B cell (primary cell): Measurements from ENCODE around the gene MYRIP. TPM values are rescaled to one million over a fixed set of nuclear protein-coding genes. Genes with fewer than 3 reads are reported as not detected.

Source experiments
- ATAC-seq: fragments of 200-7000 bp; cut with Tn5 transposase; one replicate; pipeline ENCODE4 v1.10.0; 2021; ENCODE audit warnings: low read depth, mild to moderate bottlenecking, moderate number of reproducible peaks, moderate library complexity
- CTCF ChIA-PET: fragments of 350-600 bp; sonication (Branson Sonifier 250); formaldehyde crosslinking; loops from one replicate; lab custom pipeline; 2021; ENCODE audit warnings: antibody characterized with exemption, inconsistent platforms; lab: Charles Lee
- POLR2A ChIA-PET: fragments of 350-600 bp; sonication (Branson Sonifier 250); formaldehyde crosslinking; loops from one replicate; lab custom pipeline; 2021; ENCODE audit warnings: antibody characterized with exemption; lab: Charles Lee
- DNase-seq: peaks from one replicate; pipeline ENCODE4 v3.0.0; 2013
- H2AFZ ChIP-seq: 2 replicates; pipeline ENCODE4 v1.6.1; 2012; ENCODE audit warnings: mild to moderate bottlenecking, low read depth, low read length; ENCODE audit not compliant: insufficient read depth, poor library complexity, severe bottlenecking
- H3K27ac ChIP-seq, 2 donors: 1 replicate in 1 of 2; 2 replicates in 1 of 2; pipeline ENCODE4 v1.5.1; 2012 to 2013; ENCODE audit warnings: low read length in 2 of 2, mild to moderate bottlenecking in 2 of 2, moderate library complexity in 1 of 2
- H3K27me3 ChIP-seq, 4 experiments: fragments of 200-600 bp in 1 of 4; sonication (generic) in 1 of 4; replicated peaks in 1 of 4; 1 replicate in 2 of 4; 2 replicates in 2 of 4; pipeline versions ENCODE4 v1.6.1 to v1.7.0; 2013 to 2016; ENCODE audit warnings: low read length in 3 of 4, mild to moderate bottlenecking in 2 of 4, mixed read lengths in 1 of 4, moderate library complexity in 1 of 4; ENCODE audit not compliant: insufficient read depth in 4 of 4, control insufficient read depth in 3 of 4; ENCODE audit errors: control extremely low read depth in 1 of 4
- H3K36me3 ChIP-seq, 2 experiments: replicated peaks in 1 of 2; 1 replicate in 1 of 2; 2 replicates in 1 of 2; pipeline versions ENCODE4 v1.6.1 to v1.7.1; 2013; ENCODE audit warnings: low read length in 1 of 2; ENCODE audit not compliant: insufficient read depth in 2 of 2, control insufficient read depth in 1 of 2; ENCODE audit errors: control extremely low read depth in 1 of 2, extremely low read depth in 1 of 2
- H3K4me1 ChIP-seq, 2 donors: fragments of 200-600 bp in 1 of 2; sonication (generic) in 1 of 2; 1 replicate in 1 of 2; 2 replicates in 1 of 2; pipeline versions ENCODE4 v1.5.1 to v1.6.1; 2013 to 2017; ENCODE audit warnings: low read length in 2 of 2; ENCODE audit not compliant: control insufficient read depth in 2 of 2, insufficient read depth in 2 of 2
- H3K4me2 ChIP-seq: replicated peaks from 2 replicates; pipeline ENCODE3; 2012; ENCODE audit warnings: mild to moderate bottlenecking, low read depth, low read length; ENCODE audit not compliant: poor library complexity, severe bottlenecking
- H3K4me3 ChIP-seq, 5 experiments: fragments of 200-600 bp in 1 of 5; sonication (generic) in 1 of 5; 1 replicate in 3 of 5; 2 replicates in 2 of 5; pipeline versions ENCODE4 v1.5.1 to v1.7.0; 2011 to 2016; ENCODE audit warnings: low read length in 4 of 5, mild to moderate bottlenecking in 4 of 5, low read depth in 2 of 5, control low read depth in 1 of 5, moderate library complexity in 1 of 5; ENCODE audit not compliant: insufficient read depth in 1 of 5; ENCODE audit errors: control extremely low read depth in 1 of 5, extremely low read depth in 1 of 5
- H3K79me2 ChIP-seq: fragments of 200-600 bp; sonication (generic); one replicate; pipeline ENCODE4 v1.6.0; 2016; ENCODE audit warnings: low read length; ENCODE audit not compliant: control insufficient read depth, insufficient read depth
- H3K9ac ChIP-seq: fragments of 200-600 bp; sonication (generic); 2 replicates; pipeline ENCODE4 v1.6.1; 2017; ENCODE audit warnings: mild to moderate bottlenecking, low read length, moderate library complexity
- H3K9me3 ChIP-seq, 3 donors: one replicate each; pipeline versions ENCODE4 v1.6.1 to v1.7.1; 2013; ENCODE audit warnings: low read length in 2 of 3; ENCODE audit not compliant: control insufficient read depth in 2 of 3, insufficient read depth in 1 of 3; ENCODE audit errors: control extremely low read depth in 1 of 3
- H4K20me1 ChIP-seq: 2 replicates; pipeline ENCODE4 v1.6.0; 2012; ENCODE audit warnings: mild to moderate bottlenecking, low read length; ENCODE audit not compliant: insufficient read depth, control insufficient read depth, poor library complexity, severe bottlenecking
- H3K27ac Mint-ChIP-seq: one replicate; pipeline ENCODE4 v1.8.0; 2021; ENCODE audit warnings: mixed read lengths
- H3K27me3 Mint-ChIP-seq: one replicate; pipeline ENCODE4 v1.8.0; 2021; ENCODE audit warnings: mixed read lengths
- H3K4me1 Mint-ChIP-seq: one replicate; pipeline ENCODE4 v1.8.0; 2021; ENCODE audit warnings: mixed read lengths
- H3K4me3 Mint-ChIP-seq: one replicate; pipeline ENCODE4 v1.8.0; 2021; ENCODE audit warnings: mixed read lengths
- H3K9me3 Mint-ChIP-seq: one replicate; pipeline ENCODE4 v1.8.0; 2022; ENCODE audit warnings: mixed read lengths; ENCODE audit not compliant: insufficient read depth
- CTCF ChIP-seq: fragments of 200-600 bp; IDR thresholded peaks from one replicate; pipeline ENCODE4 v1.8.0; 2022; ENCODE audit warnings: antibody characterized with exemption, mild to moderate bottlenecking
- EZH2 ChIP-seq: IDR thresholded peaks from 2 replicates; pipeline ENCODE4 v1.6.1; 2012; ENCODE audit warnings: borderline replicate concordance, low read depth, mild to moderate bottlenecking, moderate library complexity, low read length; ENCODE audit not compliant: insufficient read depth, poor library complexity, severe bottlenecking
- WGBS: methylation state at CpG from one replicate; pipeline ENCODE4 v1.1.5; 2013; ENCODE audit warnings: missing lambda C conversion rate; ENCODE audit not compliant: insufficient coverage; 5-methylcytosine and 5-hydroxymethylcytosine counted together
- intact Hi-C: fragments of 100-400 bp; cut with micrococcal nuclease; formaldehyde crosslinking; loops from one replicate; pipeline ENCODE4 v1.10.0; 2022
- polyA plus RNA-seq: library from polyadenylated mRNA; depleted of rRNA; stranded (reverse); fragments of >200 nt; gene quantifications from 2 replicates; pipeline ENCODE4 v1.2.3, GENCODE V29; 2012
- total RNA-seq, 2 donors: library from RNA; stranded (reverse); fragments of 120-200 nt in 1 of 2; gene quantifications; 1 replicate in 1 of 2; 2 replicates in 1 of 2; pipeline versions ENCODE4 v1.2.3 to v1.2.4, GENCODE V29; 2013 to 2022

Gene MYRIP
- total and polyA plus RNA-seq, 2 donors (not counting 1 experiment from before 2014, with no cell fraction given) = 0.03 to 0.10 TPM

GRCh38 chr3:39892068-39892467 lies 82.7 kb downstream of the MYRIP start:
- no peak overlapping the region for H3K4me2 ChIP-seq
- TF ChIP-seq EZH2 (no peak), CTCF (no peak)
- CTCF ChIA-PET = no interaction called here
- no peaks in the 10 kb centered on the region for H3K4me1 Mint-ChIP-seq
- no peaks in the 10 kb centered on the region for H3K27me3 Mint-ChIP-seq
- H3K27me3 ChIP-seq = no peaks in the 10 kb centered on the region
- no peaks in the 10 kb centered on the region for H3K36me3 ChIP-seq
- no peak overlapping the region for H3K27ac Mint-ChIP-seq
- no peak overlapping the region for H3K4me3 Mint-ChIP-seq
- DNase-seq (no peak), ATAC-seq (no peak)
- 86% methylated on average over 1 of the region's 1 CpG for WGBS
- H4K20me1 ChIP-seq = no peaks in the 10 kb centered on the region
- intact Hi-C loops = no loop called here
- no peaks in the 10 kb centered on the region for H3K4me1 ChIP-seq
- H3K9me3 ChIP-seq = peaks cover 0 to 2% (median 0%) of the 10 kb centered on the region in 3 donors
- H3K79me2 ChIP-seq = no peaks in the 10 kb centered on the region
- no peak overlapping the region for H3K9ac ChIP-seq
- no peaks in the 10 kb centered on the region for H3K9me3 Mint-ChIP-seq
- no peak overlapping the region for H3K27ac ChIP-seq
- no peak overlapping the region for H2AFZ ChIP-seq
- POLR2A ChIA-PET = no interaction called here
- no peak overlapping the region for H3K4me3 ChIP-seq

- Histone ChIP-seq H3K9ac (no peak overlapping the region), H3K79me2 (no peaks in the 10 kb centered on the region), H3K4me3 (no peak overlapping the region), H3K9me3 (peaks cover 0 to 2% (median 0%) of the 10 kb centered on the region in 3 donors), H4K20me1 (no peaks in the 10 kb centered on the region), H3K27ac (no peak overlapping the region), H3K27me3 (no peaks in the 10 kb centered on the region), H3K4me1 (no peaks in the 10 kb centered on the region), H3K4me2 (no peak overlapping the region), H2AFZ (no peak overlapping the region), H3K36me3 (no peaks in the 10 kb centered on the region)
- Mint-ChIP-seq H3K27me3 (no peaks in the 10 kb centered on the region), H3K4me1 (no peaks in the 10 kb centered on the region), H3K4me3 (no peak overlapping the region), H3K9me3 (no peaks in the 10 kb centered on the region), H3K27ac (no peak overlapping the region)
- TF ChIP-seq EZH2 = no peak
- TF ChIP-seq CTCF = no peak
- 88% methylated on average over 1 of the region's 2 CpGs for whole genome bisulfite sequencing
- ChIA-PET POLR2A (no interaction called here), CTCF (no interaction called here)
- DNase-seq = no peak
- intact Hi-C loops = no loop called here
- ATAC-seq = no peak
These were observed 86.8 kb downstream of the MYRIP start for GRCh38 chr3:39896184-39896583.
